ENCODE data around the gene ADGRE1. TPM values are rescaled to one million over a fixed set of nuclear protein-coding genes. Genes with fewer than 3 reads are reported as not detected.

ADGRE1 gene
- total and polyA plus RNA-seq, 2 of the 8 experiments (the other 6 are each of a cell fraction or from before 2014, with no cell fraction given), result not detected

- TF ChIP-seq CHD7 (IDR thresholded peaks at IDR 0.05; ENCODE audit: insufficient replicate concordance, low read length), result no peak
- TF ChIP-seq SUZ12 (IDR thresholded peaks at IDR 0.05; ENCODE audit: low read length), result no peak
- no peak for TF ChIP-seq KDM5A (IDR thresholded peaks at IDR 0.05; ENCODE audit: low read length)
- TF ChIP-seq BCL11A (IDR thresholded peaks at IDR 0.05; ENCODE audit: low read depth in 2 of 2, low read length in 2 of 2), result no peak
- TF ChIP-seq POU5F1 (IDR thresholded peaks at IDR 0.05; ENCODE audit: low read depth, low read length), result no peak
- TF ChIP-seq E2F6 (IDR thresholded peaks at IDR 0.05), result no peak
- no peak for TF ChIP-seq CBX8 (IDR thresholded peaks at IDR 0.05; ENCODE audit: borderline replicate concordance, low read depth, low read length)
- no peak for TF ChIP-seq TAF1 (IDR thresholded peaks at IDR 0.05; ENCODE audit: low read depth, low read length)
- no peak for TF ChIP-seq BRCA1 (IDR thresholded peaks at IDR 0.05; ENCODE audit: low read depth, low read length)
- TF ChIP-seq EZH2 (IDR thresholded peaks at IDR 0.05; ENCODE audit: low read depth, low read length, severe bottlenecking), result no peak
- no peak for TF ChIP-seq HDAC2 (IDR thresholded peaks at IDR 0.05; ENCODE audit: borderline replicate concordance in 1 of 2, low read depth in 2 of 2, low read length in 2 of 2)
Measured at GRCh38 chr19:6875218-6875617, 12.2 kb upstream of the ADGRE1 start (continued).

All from H1 (cell line).